CD14-positive monocyte (primary cell): Measurements from ENCODE around the gene NXF1. TPM values are rescaled to one million over a fixed set of nuclear protein-coding genes. Genes with fewer than 3 reads are reported as not detected.

ENCODE experiments used
- DNase-seq, 3 donors: peaks; one replicate each; pipeline ENCODE4 v3.0.0-alpha.2; 2011 to 2022
- H2AFZ ChIP-seq: 2 replicates; pipeline ENCODE4 v1.6.0; 2012; ENCODE audit warnings: mild to moderate bottlenecking, low read depth, low read length, inconsistent platforms; ENCODE audit not compliant: insufficient read depth, poor library complexity, severe bottlenecking
- H3K27ac ChIP-seq, 2 donors: 1 replicate in 1 of 2; 2 replicates in 1 of 2; pipeline ENCODE4 v1.5.1; 2012 to 2013; ENCODE audit warnings: low read length in 2 of 2, control low read depth in 1 of 2, inconsistent platforms in 1 of 2, low read depth in 1 of 2, mild to moderate bottlenecking in 1 of 2
- H3K27me3 ChIP-seq, 2 donors: one replicate each; pipeline versions ENCODE4 v1.6.0 to v1.6.1; 2011 to 2013; ENCODE audit warnings: low read length in 2 of 2; ENCODE audit not compliant: control insufficient read depth in 2 of 2, insufficient read depth in 2 of 2
- H3K36me3 ChIP-seq, 2 donors: replicated peaks in 1 of 2; 1 replicate in 1 of 2; 2 replicates in 1 of 2; pipeline versions ENCODE4 v1.5.1 to v1.6.1; 2012 to 2013; ENCODE audit warnings: low read length in 2 of 2, control low read depth in 1 of 2, inconsistent platforms in 1 of 2, mild to moderate bottlenecking in 1 of 2; ENCODE audit not compliant: insufficient read depth in 2 of 2, control insufficient read depth in 1 of 2
- H3K4me1 ChIP-seq, 2 donors: 1 replicate in 1 of 2; 2 replicates in 1 of 2; pipeline versions ENCODE4 v1.5.1 to v1.6.1; 2012 to 2013; ENCODE audit warnings: low read length in 2 of 2, control low read depth in 1 of 2, inconsistent platforms in 1 of 2, mild to moderate bottlenecking in 1 of 2, moderate library complexity in 1 of 2; ENCODE audit not compliant: insufficient read depth in 2 of 2, control insufficient read depth in 1 of 2
- H3K4me2 ChIP-seq: replicated peaks from 2 replicates; pipeline ENCODE3; 2012; ENCODE audit warnings: low read length, moderate library complexity, mild to moderate bottlenecking; ENCODE audit not compliant: poor library complexity, severe bottlenecking; ENCODE audit errors: extremely low read depth
- H3K4me3 ChIP-seq, 3 experiments: fragments of 200-600 bp in 1 of 3; sonication (generic) in 1 of 3; replicated peaks in 1 of 3; 1 replicate in 2 of 3; 2 replicates in 1 of 3; pipeline ENCODE4 v1.5.1; 2011 to 2013; ENCODE audit warnings: low read length in 3 of 3, mild to moderate bottlenecking in 3 of 3, control low read depth in 2 of 3, low read depth in 2 of 3, inconsistent platforms in 1 of 3, moderate library complexity in 1 of 3
- H3K79me2 ChIP-seq: 2 replicates; pipeline ENCODE4 v1.6.0; 2012; ENCODE audit warnings: mild to moderate bottlenecking, control low read depth, inconsistent platforms, low read length, moderate library complexity; ENCODE audit not compliant: insufficient read depth
- H3K9ac ChIP-seq: 2 replicates; pipeline ENCODE4 v1.6.0; 2017; ENCODE audit warnings: low read length, mild to moderate bottlenecking; ENCODE audit not compliant: insufficient read depth, poor library complexity, severe bottlenecking
- H3K9me3 ChIP-seq, 2 donors: replicated peaks in 1 of 2; 1 replicate in 1 of 2; 2 replicates in 1 of 2; pipeline versions ENCODE4 v1.5.1 to v1.6.1; 2012 to 2013; ENCODE audit warnings: low read length in 2 of 2, control low read depth in 1 of 2; ENCODE audit not compliant: control insufficient read depth in 1 of 2, insufficient read depth in 1 of 2
- H4K20me1 ChIP-seq: 2 replicates; pipeline ENCODE4 v1.6.0; 2012; ENCODE audit warnings: mild to moderate bottlenecking, low read length, control low read depth, moderate library complexity; ENCODE audit not compliant: insufficient read depth
- H3K27ac Mint-ChIP-seq, 7 donors: one replicate each; pipeline ENCODE4 v1.8.0; 2020; ENCODE audit warnings: mild to moderate bottlenecking in 7 of 7, mixed read lengths in 7 of 7, moderate library complexity in 6 of 7, inconsistent platforms in 2 of 7
- H3K27me3 Mint-ChIP-seq, 3 donors: one replicate each; pipeline ENCODE4 v1.8.0; 2021 to 2022; ENCODE audit warnings: low read depth in 3 of 3, mild to moderate bottlenecking in 3 of 3, mixed read lengths in 3 of 3, moderate library complexity in 3 of 3, inconsistent platforms in 1 of 3
- H3K36me3 Mint-ChIP-seq, 2 donors: one replicate each; pipeline ENCODE4 v1.8.0; 2020; ENCODE audit warnings: mixed read lengths in 2 of 2, inconsistent platforms in 1 of 2, mild to moderate bottlenecking in 1 of 2
- H3K4me1 Mint-ChIP-seq: one replicate; pipeline ENCODE4 v1.8.0; 2020; ENCODE audit warnings: mild to moderate bottlenecking, mixed read lengths
- H3K4me3 Mint-ChIP-seq, 2 donors: one replicate each; pipeline ENCODE4 v1.8.0; 2020; ENCODE audit warnings: mild to moderate bottlenecking in 2 of 2, mixed read lengths in 2 of 2, moderate library complexity in 1 of 2
- H3K9me3 Mint-ChIP-seq, 7 donors: one replicate each; pipeline ENCODE4 v1.8.0; 2020 to 2022; ENCODE audit warnings: mixed read lengths in 7 of 7, mild to moderate bottlenecking in 6 of 7, moderate library complexity in 6 of 7, inconsistent platforms in 2 of 7
- CTCF ChIP-seq: fragments of 200-600 bp; IDR thresholded peaks from one replicate; pipeline ENCODE4 v1.8.0; 2022; ENCODE audit warnings: antibody characterized with exemption, mild to moderate bottlenecking
- WGBS: methylation state at CpG from one replicate; pipeline ENCODE4 v1.1.5; 2013; ENCODE audit warnings: missing lambda C conversion rate; ENCODE audit not compliant: insufficient coverage; 5-methylcytosine and 5-hydroxymethylcytosine counted together
- intact Hi-C, 2 donors: fragments of 100-400 bp; cut with micrococcal nuclease; formaldehyde crosslinking; loops; one replicate each; pipeline versions ENCODE4 v1.15.0 to v1.15.1; 2023
- polyA plus RNA-seq, 3 donors: library from polyadenylated mRNA; depleted of rRNA in 1 of 3; unstranded in 2 of 3; stranded (reverse) in 1 of 3; fragments of 300-500 nt in 2 of 3; fragments of >200 nt in 1 of 3; fragmentation: Illumina TruSeq in 2 of 3; gene quantifications; 1 replicate in 2 of 3; 2 replicates in 1 of 3; pipeline ENCODE4 v1.2.3, GENCODE V29; 2012 to 2021

Gene NXF1
- polyA plus RNA-seq, 3 donors: 50.1 to 748 (median 70.6) TPM

DNA sequence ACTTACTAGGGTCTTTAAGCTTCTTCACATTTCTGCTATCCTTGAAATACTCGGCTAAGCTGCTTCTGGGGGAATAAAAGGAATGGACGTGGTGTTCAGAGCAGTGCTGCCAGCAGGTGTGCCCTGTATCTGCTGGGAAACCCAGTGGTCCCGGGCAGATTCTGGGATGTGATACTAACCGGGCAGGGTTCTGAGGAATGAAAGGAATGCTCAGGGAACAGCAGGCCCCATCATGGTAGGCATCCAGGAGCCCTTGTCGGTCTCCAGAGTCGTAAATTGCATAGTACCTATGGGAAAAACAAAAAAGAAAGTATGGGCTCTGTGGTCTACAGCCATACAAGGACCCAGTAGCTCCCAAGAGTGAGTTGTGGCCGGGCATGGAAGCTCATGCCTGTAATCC lies 9.0 kb downstream of the NXF1 start:
- H3K27me3 ChIP-seq: no peaks in the 10 kb centered on the region
- peaks cover 79 to 90% of the 10 kb centered on the region in 2 donors for H3K36me3 Mint-ChIP-seq
- no peak overlapping the region for H2AFZ ChIP-seq
- H3K27ac Mint-ChIP-seq: peak overlapping the region in 1 of 7 donors; percentile 21
- no peak overlapping the region for H3K4me3 ChIP-seq
- H3K4me3 Mint-ChIP-seq: no peak overlapping the region
- no peak overlapping the region for H3K9ac ChIP-seq
- peaks cover 87 to 93% of the 10 kb centered on the region in 2 donors for H3K36me3 ChIP-seq
- no peak for TF ChIP-seq CTCF
- intact Hi-C loops: no loop called here
- H3K4me2 ChIP-seq: no peak overlapping the region
- no peak for DNase-seq
- peaks cover 10% of the 10 kb centered on the region for H3K4me1 Mint-ChIP-seq
- H3K79me2 ChIP-seq: peaks cover 77% of the 10 kb centered on the region
- H3K9me3 ChIP-seq: no peaks in the 10 kb centered on the region
- H3K27ac ChIP-seq: peak overlapping the region in 1 of 2 donors; percentile 0
- H3K27me3 Mint-ChIP-seq: peaks cover 0 to 1% (median 0%) of the 10 kb centered on the region in 3 donors
- peaks cover 10 to 20% of the 10 kb centered on the region in 2 donors for H3K4me1 ChIP-seq
- no peaks in the 10 kb centered on the region for H3K9me3 Mint-ChIP-seq
- H4K20me1 ChIP-seq: peaks cover 87% of the 10 kb centered on the region
- 98% methylated on average over 5 of the region's 7 CpGs for WGBS

DNA sequence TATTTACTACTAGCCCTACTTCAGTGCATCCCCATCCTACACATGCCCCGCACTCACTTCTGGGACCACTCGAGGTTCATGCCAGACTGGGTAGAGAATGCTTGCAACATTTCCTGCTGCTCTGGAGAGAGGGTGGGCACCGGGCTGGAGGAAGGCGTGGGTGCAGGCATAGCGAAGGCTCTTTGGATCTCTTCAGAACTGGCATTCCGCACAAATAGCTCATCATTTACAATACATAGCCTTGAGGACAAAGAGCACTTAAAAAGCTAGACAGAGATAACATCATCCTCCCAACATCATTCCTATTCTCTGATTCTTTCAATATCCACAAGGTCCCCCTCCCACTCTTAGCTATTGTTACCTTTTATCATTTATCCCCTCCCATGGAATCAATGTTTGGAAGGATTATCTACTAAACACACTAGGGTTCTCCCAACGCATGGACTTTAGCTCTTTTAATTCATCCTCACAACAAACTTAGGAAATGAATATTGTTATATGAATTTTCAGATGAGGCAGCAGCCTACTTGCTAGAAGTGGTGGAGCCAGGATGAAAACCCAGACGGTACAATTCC lies 11.0 kb downstream of the NXF1 start:
- Histone ChIP-seq H3K9ac (no peak overlapping the region), H3K9me3 (no peaks in the 10 kb centered on the region), H3K4me2 (no peak overlapping the region), H3K4me3 (no peak overlapping the region), H3K36me3 (peaks cover 82 to 88% of the 10 kb centered on the region in 2 donors), H2AFZ (no peak overlapping the region), H3K27me3 (no peaks in the 10 kb centered on the region), H3K27ac (peak overlapping the region in 1 of 2 donors; percentile 36), H4K20me1 (peaks cover 73% of the 10 kb centered on the region), H3K4me1 (peaks cover 23 to 38% of the 10 kb centered on the region in 2 donors), H3K79me2 (peaks cover 77% of the 10 kb centered on the region)
- Mint-ChIP-seq H3K36me3 (peaks cover 75 to 85% of the 10 kb centered on the region in 2 donors), H3K4me3 (no peak overlapping the region), H3K4me1 (peaks cover 30% of the 10 kb centered on the region), H3K27me3 (peaks cover 0 to 1% (median 0%) of the 10 kb centered on the region in 3 donors), H3K9me3 (no peaks in the 10 kb centered on the region), H3K27ac (peak overlapping the region in 2 of 7 donors; percentile 61 to 63)
- DNase-seq: peak in 1 of 3 donors; percentile 1
- intact Hi-C loops: no loop called here
- WGBS: 83% methylated on average over 2 of the region's 8 CpGs
- TF ChIP-seq CTCF: no peak
